ENCODE data around the gene DISP3. TPM values are rescaled to one million over a fixed set of nuclear protein-coding genes. Genes with fewer than 3 reads are reported as not detected.

DISP3 gene
- total RNA-seq, 4 donors from 2014 or later = 0.19 TPM; not detected in 3

- 64% methylated on average over 2 of the region's 7 CpGs; no CpG with 5 or more reads in 1 of the 2 donors for WGBS, 2 donors (ENCODE audit: low coverage in 1 of 2)
- ATAC-seq = no peak
- H3K36me3 ChIP-seq = no peaks in the 10 kb centered on the region
- H3K27ac ChIP-seq = no peak overlapping the region
- no peak overlapping the region for H3K4me3 ChIP-seq
- H3K4me1 ChIP-seq = peaks cover 0 to 9% (median 2%) of the 10 kb centered on the region in 3 donors
- TF ChIP-seq POLR2A (IDR thresholded peaks at IDR 0.05) (no peak), EP300 (IDR thresholded peaks at IDR 0.05) (no peak), CTCF (IDR thresholded peaks at IDR 0.05) (no peak), POLR2AphosphoS5 (IDR thresholded peaks at IDR 0.05) (no peak)
- H3K9me3 ChIP-seq = no peaks in the 10 kb centered on the region
- peaks cover 100% of the 10 kb centered on the region for H3K27me3 ChIP-seq
Observed at GRCh38 chr1:11484321-11484655, 5.3 kb downstream of the DISP3 start.

GRCh38 chr1:11485191-11485590, 6.2 kb downstream of the DISP3 start:
- Histone ChIP-seq H3K27ac (no peak overlapping the region), H3K4me3 (no peak overlapping the region), H3K27me3 (peaks cover 100% of the 10 kb centered on the region), H3K36me3 (no peaks in the 10 kb centered on the region), H3K4me1 (peaks cover 0 to under 1% (median 0%) of the 10 kb centered on the region in 3 donors), H3K9me3 (no peaks in the 10 kb centered on the region)
- WGBS, 2 donors (ENCODE audit: low coverage in 1 of 2) = 56% methylated on average over 1 of the region's 6 CpGs; no CpG with 5 or more reads in 1 of the 2 donors
- no peak for ATAC-seq
- no peak for TF ChIP-seq CTCF (IDR thresholded peaks at IDR 0.05)
- TF ChIP-seq EP300 (IDR thresholded peaks at IDR 0.05) = no peak
- TF ChIP-seq POLR2AphosphoS5 (IDR thresholded peaks at IDR 0.05) = no peak
- TF ChIP-seq POLR2A (IDR thresholded peaks at IDR 0.05) = no peak

GRCh38 chr1:11486231-11487009, 7.5 kb downstream of the DISP3 start:
- Histone ChIP-seq H3K36me3 (no peaks in the 10 kb centered on the region), H3K4me3 (no peak overlapping the region), H3K27me3 (peaks cover 100% of the 10 kb centered on the region), H3K4me1 (no peaks in the 10 kb centered on the region), H3K27ac (no peak overlapping the region), H3K9me3 (no peaks in the 10 kb centered on the region)
- no peak for TF ChIP-seq EP300 (IDR thresholded peaks at IDR 0.05)
- no peak for TF ChIP-seq POLR2A (IDR thresholded peaks at IDR 0.05)
- no peak for TF ChIP-seq CTCF (IDR thresholded peaks at IDR 0.05)
- no peak for TF ChIP-seq POLR2AphosphoS5 (IDR thresholded peaks at IDR 0.05)
- 73 to 74% methylated on average over 7 to 9 of the region's 12 CpGs for WGBS, 2 donors (ENCODE audit: low coverage in 1 of 2)
- ATAC-seq = no peak

GRCh38 chr1:11487196-11487751, 8.3 kb downstream of the DISP3 start:
- Histone ChIP-seq H3K4me1 (no peaks in the 10 kb centered on the region), H3K4me3 (no peak overlapping the region), H3K27ac (no peak overlapping the region), H3K36me3 (no peaks in the 10 kb centered on the region), H3K27me3 (peaks cover 94% of the 10 kb centered on the region), H3K9me3 (no peaks in the 10 kb centered on the region)
- no peak for TF ChIP-seq POLR2A (IDR thresholded peaks at IDR 0.05)
- TF ChIP-seq POLR2AphosphoS5 (IDR thresholded peaks at IDR 0.05) = no peak
- WGBS, 2 donors (ENCODE audit: low coverage in 1 of 2) = 0 to 37% methylated on average over 1 to 4 of the region's 10 CpGs
- no peak for ATAC-seq

GRCh38 chr1:11488201-11488770, 9.3 kb downstream of the DISP3 start:
- Histone ChIP-seq H3K27me3 (peaks cover 94% of the 10 kb centered on the region), H3K9me3 (peaks cover 0 to 6% (median 0%) of the 10 kb centered on the region in 3 donors), H3K4me3 (no peak overlapping the region), H3K36me3 (no peaks in the 10 kb centered on the region), H3K27ac (no peak overlapping the region), H3K4me1 (no peaks in the 10 kb centered on the region)
- no peak for ATAC-seq
- no peak for TF ChIP-seq POLR2A (IDR thresholded peaks at IDR 0.05)
- TF ChIP-seq EP300 (IDR thresholded peaks at IDR 0.05) = no peak
- no peak for TF ChIP-seq POLR2AphosphoS5 (IDR thresholded peaks at IDR 0.05)
- TF ChIP-seq CTCF (IDR thresholded peaks at IDR 0.05) = no peak
- WGBS, 2 donors (ENCODE audit: low coverage in 1 of 2) = 70% methylated on average over 2 of the region's 9 CpGs; no CpG with 5 or more reads in 1 of the 2 donors
